SK-N-SH (cell line): Measurements from ENCODE around the gene IFT52. TPM values are rescaled to one million over a fixed set of nuclear protein-coding genes. Genes with fewer than 3 reads are reported as not detected.
"Not testable (repeated sequence)": the region's sequence is repeated elsewhere in the genome, so short reads cannot be mapped to it uniquely, and the experiment has no call there.

ENCODE experiments used
- CTCF ChIA-PET: fragments of 300-600, 350-600 bp; formaldehyde crosslinking; extraction: SDS; loops from one replicate; lab custom pipeline; 2021; lab: Yijun Ruan, JAX
- POLR2A ChIA-PET: fragments of 350-600 bp; sonication (Branson Sonifier 250); formaldehyde crosslinking; extraction: SDS; loops from one replicate; lab custom pipeline; 2020; ENCODE audit warnings: antibody characterized with exemption, inconsistent platforms; lab: Yijun Ruan, JAX
- DNase-seq: peaks from one replicate; pipeline ENCODE4 v3.0.0; 2012
- H2AFZ ChIP-seq: fragments of 200-600 bp; sonication (generic); 2 replicates; pipeline ENCODE4 v1.8.1; 2016; ENCODE audit warnings: antibody characterized with exemption, mild to moderate bottlenecking, low read depth
- H3F3A ChIP-seq: fragments of 200-600 bp; sonication (generic); replicated peaks from 2 replicates; pipeline ENCODE3; 2016; ENCODE audit warnings: antibody characterized with exemption, mild to moderate bottlenecking; ENCODE audit not compliant: insufficient read depth
- H3K27ac ChIP-seq, 2 experiments: fragments of 200-500 bp in 1 of 2; fragments of 200-600 bp in 1 of 2; sonication (Bioruptor generic) in 1 of 2; sonication (generic), shearing (Covaris generic) in 1 of 2; 2 replicates each; pipeline versions ENCODE4 v1.5.1 to v1.6.1; 2014 to 2016; ENCODE audit warnings: low read depth in 2 of 2, inconsistent platforms in 1 of 2, low read length in 1 of 2, mild to moderate bottlenecking in 1 of 2, mixed read lengths in 1 of 2
- H3K27me3 ChIP-seq: fragments of 200-600 bp; sonication (generic), shearing (Covaris generic); 2 replicates; pipeline ENCODE4 v1.6.1; 2016; ENCODE audit warnings: mixed run types; ENCODE audit not compliant: insufficient read depth
- H3K36me3 ChIP-seq, 2 experiments: fragments of 200-500 bp in 1 of 2; fragments of 200-600 bp in 1 of 2; sonication (Bioruptor generic) in 1 of 2; sonication (generic) in 1 of 2; replicated peaks in 1 of 2; 2 replicates each; pipeline versions ENCODE3 to v1.5.1; 2014 to 2016; ENCODE audit warnings: low read length in 1 of 2, mild to moderate bottlenecking in 1 of 2; ENCODE audit not compliant: insufficient read depth in 2 of 2, control insufficient read depth in 1 of 2
- H3K4me1 ChIP-seq, 2 experiments: fragments of 200-500 bp in 1 of 2; fragments of 200-600 bp in 1 of 2; sonication (Bioruptor generic) in 1 of 2; sonication (generic), shearing (Covaris generic) in 1 of 2; 2 replicates each; pipeline versions ENCODE4 v1.5.1 to v1.6.1; 2014 to 2016; ENCODE audit warnings: low read depth in 1 of 2, low read length in 1 of 2, mixed run types in 1 of 2; ENCODE audit not compliant: insufficient read depth in 2 of 2, control insufficient read depth in 1 of 2
- H3K4me2 ChIP-seq: fragments of 200-600 bp; sonication (generic), shearing (Covaris generic); 2 replicates; pipeline ENCODE4 v1.6.1; 2017; ENCODE audit warnings: mixed run types
- H3K4me3 ChIP-seq, 2 experiments: fragments of 200-500 bp in 1 of 2; fragments of 200-600 bp in 1 of 2; sonication (Bioruptor generic) in 1 of 2; sonication (generic), shearing (Covaris generic) in 1 of 2; 2 replicates each; pipeline versions ENCODE4 v1.5.1 to v1.8.1; 2014 to 2016; ENCODE audit warnings: low read depth in 2 of 2, inconsistent platforms in 1 of 2, low read length in 1 of 2, mild to moderate bottlenecking in 1 of 2, mixed read lengths in 1 of 2, moderate library complexity in 1 of 2
- H3K79me2 ChIP-seq: fragments of 200-600 bp; sonication (generic); 2 replicates; pipeline ENCODE4 v1.8.1; 2017; ENCODE audit warnings: mild to moderate bottlenecking; ENCODE audit not compliant: insufficient read depth
- H3K9ac ChIP-seq: fragments of 200-600 bp; sonication (generic); 2 replicates; pipeline ENCODE4 v1.6.1; 2017; ENCODE audit warnings: mixed run types
- H3K9me2 ChIP-seq: fragments of 200-600 bp; sonication (generic); 2 replicates; pipeline ENCODE4 v1.6.1; 2017; ENCODE audit warnings: mixed run types
- H3K9me3 ChIP-seq: fragments of 200-600 bp; sonication (generic); 2 replicates; pipeline ENCODE4 v1.6.1; 2017; ENCODE audit warnings: mixed run types, mild to moderate bottlenecking, moderate library complexity
- H4K20me1 ChIP-seq: fragments of 200-600 bp; sonication (generic); 2 replicates; pipeline ENCODE4 v1.6.1; 2017; ENCODE audit warnings: mild to moderate bottlenecking, mixed run types; ENCODE audit not compliant: insufficient read depth
- CHD2 ChIP-seq: fragments of 150-350 bp; IDR thresholded peaks from 2 replicates; pipeline ENCODE4 v1.6.1; 2018; ENCODE audit warnings: low read length; ENCODE audit not compliant: partially characterized antibody
- EP300 ChIP-seq, 2 experiments: IDR thresholded peaks; 2 replicates each; pipeline versions ENCODE4 v1.4.0 to v1.6.1; 2012; ENCODE audit warnings: borderline replicate concordance in 1 of 2, low read depth in 1 of 2, low read length in 1 of 2
- GATA2 ChIP-seq: sonication (generic); formaldehyde crosslinking; IDR thresholded peaks from 2 replicates; pipeline ENCODE4 v1.5.0; 2020; ENCODE audit warnings: mild to moderate bottlenecking, missing genetic modification reagents
- MAX ChIP-seq: IDR thresholded peaks from 2 replicates; pipeline ENCODE4 v1.4.0; 2012; ENCODE audit warnings: low read depth
- NFIC ChIP-seq: IDR thresholded peaks from 2 replicates; pipeline ENCODE4 v1.4.0; 2012; ENCODE audit warnings: borderline replicate concordance
- NRF1 ChIP-seq: IDR thresholded peaks from 2 replicates; pipeline ENCODE4 v1.6.1; 2012; ENCODE audit warnings: low read depth, mild to moderate bottlenecking, low read length
- PBX3 ChIP-seq: IDR thresholded peaks from 2 replicates; pipeline ENCODE4; 2012
- POLR2AphosphoS5 ChIP-seq: IDR thresholded peaks from 2 replicates; pipeline ENCODE4 v1.6.1; 2012; ENCODE audit warnings: low read depth, low read length
- RAD21 ChIP-seq: IDR thresholded peaks from 2 replicates; pipeline ENCODE4 v1.6.1; 2012; ENCODE audit warnings: mild to moderate bottlenecking, low read length
- RFX5 ChIP-seq: IDR thresholded peaks from 2 replicates; pipeline ENCODE4 v1.6.1; 2012; ENCODE audit warnings: mild to moderate bottlenecking, improper control_type of control experiment, low read length
- SMC3 ChIP-seq: IDR thresholded peaks from 2 replicates; pipeline ENCODE4 v1.6.1; 2012; ENCODE audit warnings: low read depth, low read length, improper control_type of control experiment
- TCF12 ChIP-seq: IDR thresholded peaks from 2 replicates; pipeline ENCODE4 v1.4.0; 2012
- TEAD4 ChIP-seq: IDR thresholded peaks from 2 replicates; pipeline ENCODE4 v1.4.0; 2012; ENCODE audit warnings: mild to moderate bottlenecking, borderline replicate concordance; ENCODE audit not compliant: insufficient read depth
- USF1 ChIP-seq: IDR thresholded peaks from 2 replicates; pipeline ENCODE4 v1.4.0; 2012; ENCODE audit warnings: low read depth, borderline replicate concordance
- USF2 ChIP-seq: fragments of 150-350 bp; IDR thresholded peaks from 2 replicates; pipeline ENCODE4 v1.6.1; 2017; ENCODE audit warnings: antibody characterized with exemption, low read length, low read depth, borderline replicate concordance
- YY1 ChIP-seq: IDR thresholded peaks from 2 replicates; pipeline ENCODE4 v1.4.0; 2012; ENCODE audit warnings: low read depth, mild to moderate bottlenecking
- WGBS: methylation state at CpG from one replicate; pipeline ENCODE4 v1.1.6; 2017; ENCODE audit warnings: low lambda C conversion rate; 5-methylcytosine and 5-hydroxymethylcytosine counted together
- polyA plus RNA-seq, 3 experiments: library from polyadenylated mRNA; depleted of rRNA; stranded (reverse); fragments of >200 nt; gene quantifications; 2 replicates each; pipeline ENCODE4 v1.2.3, GENCODE V29; 2012

The IFT52 gene
- polyA plus RNA-seq, 1 of the 3 experiments (the other 2 are of a cell fraction) = 34.0 TPM

GRCh38 chr20:43603124-43603523 lies 12.4 kb downstream of the IFT52 start:
- H3F3A ChIP-seq = no peaks in the 10 kb centered on the region
- DNase-seq = no peak
- no peak overlapping the region for H3K4me2 ChIP-seq
- ChIA-PET CTCF (interaction anchor here (0.8 to 1.7 kb wide), 2 partner anchors 65 to 154 kb away, joined by 4 to 6 read pairs; no protein-coding TSS in a partner anchor), POLR2A (no interaction called here)
- no peaks in the 10 kb centered on the region for H4K20me1 ChIP-seq
- H3K79me2 ChIP-seq = no peaks in the 10 kb centered on the region
- no peak overlapping the region for H3K9ac ChIP-seq
- no peaks in the 10 kb centered on the region for H3K27me3 ChIP-seq
- H3K36me3 ChIP-seq = peaks cover 24 to 37% of the 10 kb centered on the region in 2 experiments
- H3K4me3 ChIP-seq = no peak overlapping the region
- no peaks in the 10 kb centered on the region for H3K9me3 ChIP-seq
- H3K4me1 ChIP-seq = no peaks in the 10 kb centered on the region
- no peak for TF ChIP-seq NFIC
- no peak for TF ChIP-seq TCF12
- TF ChIP-seq CHD2 = no peak
- TF ChIP-seq YY1 = no peak
- TF ChIP-seq GATA2 (CRISPR knock-in tag) = no peak
- TF ChIP-seq MAX = no peak
- no peak for TF ChIP-seq NRF1
- TF ChIP-seq EP300 (IDR thresholded peaks at IDR 0.05; ENCODE audit: borderline replicate concordance in 1 of 2, low read depth in 1 of 2, low read length in 1 of 2) = no peak
- no peak for TF ChIP-seq USF2
- no peak for TF ChIP-seq PBX3
- no peak for TF ChIP-seq USF1
- TF ChIP-seq RFX5 = no peak
- no peak overlapping the region for H3K27ac ChIP-seq
- WGBS = 80% methylated on average over 1 of the region's 1 CpG
- H3K9me2 ChIP-seq = no peaks in the 10 kb centered on the region
- H2AFZ ChIP-seq = no peak overlapping the region

GRCh38 chr20:43605715-43606114 lies 15.0 kb downstream of the IFT52 start:
- POLR2A ChIA-PET = no interaction called here
- Histone ChIP-seq H3K4me3 (no peak overlapping the region), H3K27ac (no peak overlapping the region), H3K36me3 (peaks cover 22 to 25% of the 10 kb centered on the region in 2 experiments), H2AFZ (no peak overlapping the region), H3K79me2 (no peaks in the 10 kb centered on the region), H3K9ac (no peak overlapping the region)
- 97% methylated on average over 9 of the region's 9 CpGs for WGBS
- TF ChIP-seq USF2 (no peak), USF1 (no peak), SMC3 (no peak), POLR2AphosphoS5 (no peak), RAD21 (no peak), TEAD4 (no peak)
- TF ChIP-seq, all 33 proteins: peak for 0
- Histone ChIP-seq H3F3A (no peaks in the 10 kb centered on the region), H3K4me2 (no peak overlapping the region), H3K9me3 (no peaks in the 10 kb centered on the region), H3K4me1 (no peaks in the 10 kb centered on the region), H3K27me3 (no peaks in the 10 kb centered on the region), H4K20me1 (no peaks in the 10 kb centered on the region), H3K9me2 (no peaks in the 10 kb centered on the region)
- CTCF ChIA-PET = no interaction called here
- DNase-seq = no peak

- DNase-seq, H3K9me3 ChIP-seq, H3K9ac ChIP-seq, H3K4me2 ChIP-seq, H3K4me3 ChIP-seq, CTCF ChIA-PET, H3K4me1 ChIP-seq, H3K27ac ChIP-seq, H3K9me2 ChIP-seq, H3K27me3 ChIP-seq, POLR2A ChIA-PET, H3K79me2 ChIP-seq, H4K20me1 ChIP-seq, H2AFZ ChIP-seq, H3F3A ChIP-seq: not testable (repeated sequence)
- H3K36me3 ChIP-seq = peaks cover 21 to 27% of the 10 kb centered on the region in 2 experiments
- WGBS = 100% methylated on average over 11 of the region's 30 CpGs
These were observed 16.5 kb downstream of the IFT52 start for GRCh38 chr20:43607278-43607677.
